ENCODE measurements around the gene AKR1C2.
"Not testable (repeated sequence)": the region's sequence is repeated elsewhere in the genome, so short reads cannot be mapped to it uniquely, and the experiment has no call there.

Gene AKR1C2

DNA sequence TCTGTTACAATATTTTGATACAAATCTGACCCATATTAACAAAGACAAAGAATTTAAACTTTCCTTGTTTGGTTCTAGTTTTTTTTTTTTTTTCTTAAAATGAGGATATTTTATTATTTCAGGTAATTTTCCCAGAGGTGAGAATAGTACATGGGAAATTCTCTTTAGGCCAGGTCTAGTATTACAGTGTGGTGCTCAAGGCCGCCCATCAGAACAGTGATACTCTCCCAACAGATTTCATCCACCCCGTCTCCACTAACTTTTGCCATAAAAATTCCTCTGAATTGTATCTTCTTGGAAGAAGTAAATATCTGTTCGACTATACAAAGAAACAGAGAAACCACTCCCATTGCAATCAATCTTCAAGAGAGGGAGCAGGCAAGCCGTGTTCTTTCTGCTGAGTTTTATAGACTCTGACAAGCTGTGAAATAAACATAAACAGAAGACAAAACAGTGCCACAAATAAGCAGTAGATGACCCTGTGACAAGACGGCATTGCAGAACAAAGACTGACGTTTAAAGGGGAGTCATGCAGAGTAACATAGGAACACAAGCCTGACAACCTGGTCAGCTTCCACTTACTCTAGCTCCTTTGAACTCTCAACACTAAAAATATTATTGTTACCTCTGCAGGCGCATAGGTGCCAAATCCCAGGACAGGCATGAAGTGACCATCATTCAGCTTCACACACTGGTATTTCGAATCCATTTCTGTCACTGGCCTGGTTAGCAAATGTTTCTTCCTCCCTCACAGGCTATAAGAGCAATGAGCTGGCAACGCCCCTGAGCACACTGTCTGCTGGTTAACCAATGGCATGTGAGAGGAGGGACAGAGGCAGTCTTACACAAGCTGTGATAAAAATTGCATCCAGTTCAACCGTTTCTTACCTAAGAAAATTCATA, at the start of gene AKR1C2:
Gene AKR1C2 (minus strand): TSS at position 731 of the 903 bp plus-strand sequence. CDS start 22 bp downstream, at position 709.
- not testable (repeated sequence) for DNase-seq

DNA sequence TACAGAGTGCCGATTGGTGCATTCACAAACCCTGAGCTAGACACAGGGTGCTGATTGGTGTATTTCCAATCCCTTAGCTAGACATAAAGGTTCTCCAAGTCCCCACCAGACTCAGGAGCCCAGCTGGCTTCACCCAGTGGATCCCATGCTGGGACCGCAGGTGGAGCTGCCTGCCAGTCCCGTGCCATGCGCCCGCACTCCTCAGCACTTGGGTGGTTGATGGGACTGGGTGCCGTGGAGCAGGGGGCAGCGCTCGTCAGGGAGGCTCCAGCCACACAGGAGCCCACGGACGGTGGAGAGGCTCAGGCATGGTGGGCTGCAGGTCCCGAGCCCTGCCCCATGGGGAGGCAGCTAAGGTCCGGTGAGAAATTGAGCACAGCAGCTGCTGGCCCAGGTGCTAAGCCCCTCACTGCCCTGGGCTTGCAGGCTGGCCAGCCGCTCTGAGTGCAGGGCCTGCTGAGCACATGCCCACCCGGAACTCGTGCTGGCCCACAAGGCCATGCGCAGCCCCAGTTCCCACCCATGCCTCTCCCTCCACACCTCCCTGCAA, 49.4 kb upstream of the AKR1C2 start:
- not testable (repeated sequence) for DNase-seq

DNA sequence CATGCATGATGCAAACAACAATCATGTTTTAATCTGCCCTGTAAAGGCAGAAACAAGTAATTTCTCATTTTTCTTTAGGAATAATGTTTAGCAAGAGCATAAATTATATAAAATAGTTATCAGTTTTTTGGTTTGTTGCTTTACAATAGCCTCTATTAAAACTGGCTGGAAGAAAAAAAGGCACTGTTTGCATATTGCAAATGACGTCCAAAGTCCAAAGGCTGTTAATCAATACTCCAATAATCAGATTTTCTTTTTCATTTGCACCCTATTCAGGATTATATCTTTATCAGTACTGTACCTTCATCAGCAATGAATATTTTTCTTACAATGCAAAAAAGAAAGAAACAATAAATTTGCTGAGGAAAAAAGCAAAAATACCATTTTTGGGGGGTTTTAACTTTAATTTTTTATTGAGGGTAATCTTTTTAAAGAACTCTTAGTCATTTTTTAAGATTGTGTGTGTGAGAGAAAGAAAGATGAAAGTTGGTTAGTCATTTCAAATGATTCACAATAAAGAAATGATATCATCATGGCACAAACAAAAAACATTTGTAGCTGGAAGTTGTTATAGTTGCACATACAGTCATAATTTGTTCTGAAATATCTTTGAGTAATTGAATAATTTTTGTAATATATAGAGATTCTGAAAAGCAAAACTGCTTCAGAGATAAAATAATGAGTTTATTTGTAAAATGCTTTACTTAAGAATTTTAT, 44.4 kb upstream of the AKR1C2 start:
- DNase-seq = no peak

DNA sequence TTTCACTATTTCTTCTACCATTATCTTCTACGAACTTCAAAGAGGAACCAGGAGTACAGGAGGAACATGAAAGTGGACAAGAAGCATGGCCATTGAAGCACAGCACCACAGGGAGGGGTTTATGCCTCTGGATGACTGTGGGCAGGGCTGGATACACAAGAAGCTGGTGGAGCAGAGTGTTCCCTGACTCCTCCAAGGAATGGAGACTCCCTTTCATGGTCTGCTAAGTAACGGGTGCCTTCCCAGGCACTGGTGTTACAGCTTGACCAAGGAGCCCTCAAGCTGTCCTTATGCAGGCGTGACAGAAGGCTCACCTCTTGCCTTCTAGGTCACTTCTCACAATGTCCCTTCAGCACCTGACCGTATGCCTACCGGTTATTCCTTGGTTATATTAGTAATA, 43.4 kb upstream of the AKR1C2 start:
- DNase-seq = not testable (repeated sequence)

DNA sequence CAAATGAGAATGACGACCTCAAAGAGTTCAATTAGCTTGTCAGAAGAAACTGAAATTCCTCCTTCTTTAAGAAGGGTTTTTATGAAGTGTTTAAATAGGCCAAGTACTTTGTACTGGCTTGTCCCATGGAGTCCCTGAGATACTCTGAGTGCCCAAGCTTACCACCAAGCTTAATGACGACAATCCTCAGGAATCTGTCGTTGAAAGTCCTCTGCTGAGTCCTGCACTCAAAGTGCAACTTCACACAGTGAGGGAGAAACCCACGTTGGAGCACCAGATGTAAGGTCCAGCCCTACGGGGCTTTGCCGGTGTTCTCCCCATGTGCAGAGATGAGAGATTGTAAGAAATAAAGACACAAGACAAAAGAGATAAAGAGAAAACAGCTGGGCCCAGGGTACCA, 42.8 kb upstream of the AKR1C2 start:
- no peak for DNase-seq

DNA sequence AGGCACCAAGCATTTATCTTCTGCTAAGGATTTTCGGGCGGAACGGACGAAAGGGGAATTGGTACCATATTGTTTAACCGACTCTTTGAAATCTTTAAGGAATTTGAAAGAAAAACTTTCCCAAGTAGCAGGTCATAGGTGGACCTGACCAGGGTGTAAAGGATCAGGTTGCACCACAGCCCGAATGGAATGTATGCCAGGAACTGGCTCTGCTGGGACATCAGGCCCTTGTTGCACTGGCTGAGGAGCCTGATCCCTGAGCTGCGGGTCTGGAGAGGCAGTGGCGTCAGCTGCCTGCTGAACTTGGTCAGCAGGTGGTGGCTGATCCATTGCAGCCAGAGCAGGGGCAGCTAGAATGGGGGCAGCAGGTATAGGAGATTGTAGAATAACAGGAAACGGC, 41.4 kb upstream of the AKR1C2 start:
- no peak for DNase-seq

DNA sequence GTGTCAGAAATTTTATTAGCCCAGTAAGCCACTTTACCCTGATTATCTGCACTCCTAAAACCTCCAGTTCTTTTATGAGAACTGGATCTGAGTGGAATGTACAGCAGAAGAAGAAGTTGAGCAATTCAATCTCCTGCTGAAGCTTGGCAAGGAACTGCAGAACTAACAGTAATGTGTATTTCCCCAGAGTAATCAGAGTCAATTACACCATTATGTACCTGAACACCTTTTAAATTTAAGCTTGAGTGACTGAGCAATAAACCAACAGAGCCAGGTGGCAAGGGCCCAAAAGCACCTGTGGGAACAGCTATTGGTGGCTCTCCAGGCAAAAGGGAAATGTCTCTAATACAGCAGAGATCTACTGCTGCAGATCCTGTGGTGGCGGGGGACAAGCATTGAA, 40.1 kb upstream of the AKR1C2 start:
- no peak for DNase-seq

DNA sequence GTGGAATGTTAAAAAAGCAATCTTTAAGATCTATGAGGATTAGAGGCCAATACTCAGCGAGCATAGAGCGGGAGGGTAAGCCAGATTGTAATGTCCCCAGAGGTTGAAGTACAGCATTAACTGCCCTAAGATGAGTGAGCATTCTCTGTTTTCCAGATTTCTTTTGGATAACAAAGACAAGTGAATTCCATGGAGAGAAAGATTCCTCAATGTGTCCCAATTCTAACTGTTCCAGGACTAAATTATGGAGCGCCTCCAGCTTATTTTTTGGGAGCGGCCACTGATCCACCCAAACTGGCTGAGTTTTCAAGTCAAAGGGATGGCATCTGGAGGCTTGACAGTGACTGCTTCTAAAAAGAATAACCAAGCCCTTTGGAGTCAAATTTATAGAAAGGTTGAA, 39.3 kb upstream of the AKR1C2 start:
- no peak for DNase-seq

DNA sequence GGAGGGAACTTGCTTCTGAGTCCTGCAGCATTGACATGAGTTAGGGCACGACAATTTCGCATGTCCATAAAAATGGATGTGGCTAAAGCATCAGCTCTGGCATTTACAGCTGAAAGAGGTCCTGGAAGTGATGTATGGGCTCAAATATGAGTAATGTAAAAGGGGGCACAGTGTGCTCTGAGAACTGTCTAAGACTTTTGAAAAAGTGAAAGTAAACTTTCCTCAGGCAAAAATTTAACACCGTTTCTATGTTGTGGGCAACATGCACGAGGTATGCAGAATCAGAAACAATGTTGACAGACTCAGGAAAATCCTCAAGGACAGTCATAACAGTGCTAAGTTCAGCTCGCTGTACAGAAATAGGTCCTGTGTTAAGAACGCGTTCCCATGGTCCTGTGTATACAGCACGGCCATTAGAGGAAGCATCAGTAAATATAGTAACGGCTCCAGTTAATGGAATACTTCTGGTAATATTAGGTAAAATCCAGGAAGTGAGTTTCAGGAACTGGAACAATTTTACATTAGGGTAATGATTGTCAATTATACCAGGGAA, 37.9 kb upstream of the AKR1C2 start:
- no peak for DNase-seq

DNA sequence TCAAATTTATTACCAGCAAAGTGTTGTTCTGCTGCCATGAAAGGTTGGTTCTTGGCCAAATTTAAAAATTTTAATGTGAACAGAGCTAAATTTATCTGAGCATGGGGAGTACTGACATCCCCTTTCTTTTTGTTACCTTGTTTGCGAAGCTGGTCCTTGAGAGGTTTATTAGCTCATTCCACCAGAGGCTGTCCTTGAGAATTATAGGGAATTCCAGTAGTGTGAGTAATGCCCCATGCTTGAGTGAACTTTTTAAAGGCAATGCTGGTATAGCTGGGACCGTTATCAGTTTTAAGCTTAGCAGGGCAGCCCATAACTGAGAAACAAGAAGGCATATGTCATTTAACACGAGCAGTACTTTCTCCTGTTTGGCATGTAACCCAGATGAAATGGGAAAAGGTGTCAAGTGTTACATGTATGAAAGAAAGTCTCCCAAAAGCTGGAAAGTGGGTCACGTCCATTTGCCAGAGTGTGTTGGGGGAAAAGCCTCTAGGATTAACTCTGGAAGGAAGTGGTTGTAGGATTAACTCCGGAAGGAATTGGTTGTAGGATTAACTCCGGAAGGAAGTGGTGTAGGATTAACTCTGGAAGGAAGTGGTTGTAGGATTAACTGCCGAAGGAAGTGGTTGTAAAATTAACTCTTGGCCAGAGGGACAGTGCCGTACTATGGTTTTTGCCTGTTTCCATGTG, 37.3 kb upstream of the AKR1C2 start:
- no peak for DNase-seq

DNA sequence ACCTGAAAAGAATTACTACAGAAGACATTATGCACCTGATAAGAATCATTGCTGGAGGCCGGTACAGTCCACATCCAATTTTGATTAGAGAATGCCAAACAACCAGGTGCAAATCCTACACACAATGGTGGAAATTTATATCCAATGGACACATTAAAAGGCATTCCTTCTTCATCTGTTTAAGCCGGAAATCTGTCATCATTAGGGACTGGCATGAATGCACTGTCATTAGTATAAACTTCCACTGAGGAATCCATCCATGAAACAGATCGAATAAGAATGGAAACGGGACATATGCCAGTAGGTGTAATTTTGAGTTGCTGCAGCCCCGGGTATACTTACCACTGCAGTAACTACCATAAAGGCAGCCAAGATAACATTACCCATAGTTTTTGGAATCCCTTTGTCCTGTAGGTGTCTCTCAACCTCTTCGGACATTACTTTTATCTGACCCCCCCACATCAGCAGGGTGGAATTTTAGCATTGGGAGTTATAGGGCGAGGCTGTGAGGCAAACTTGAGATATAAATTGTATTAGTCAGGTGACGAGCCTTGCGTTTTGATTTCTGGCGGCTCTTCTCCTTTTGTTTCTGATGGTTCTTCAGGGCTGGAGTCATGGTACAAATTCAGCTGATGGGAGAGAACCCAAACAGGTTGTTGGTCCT, 36.5 kb upstream of the AKR1C2 start:
- no peak for DNase-seq

DNA sequence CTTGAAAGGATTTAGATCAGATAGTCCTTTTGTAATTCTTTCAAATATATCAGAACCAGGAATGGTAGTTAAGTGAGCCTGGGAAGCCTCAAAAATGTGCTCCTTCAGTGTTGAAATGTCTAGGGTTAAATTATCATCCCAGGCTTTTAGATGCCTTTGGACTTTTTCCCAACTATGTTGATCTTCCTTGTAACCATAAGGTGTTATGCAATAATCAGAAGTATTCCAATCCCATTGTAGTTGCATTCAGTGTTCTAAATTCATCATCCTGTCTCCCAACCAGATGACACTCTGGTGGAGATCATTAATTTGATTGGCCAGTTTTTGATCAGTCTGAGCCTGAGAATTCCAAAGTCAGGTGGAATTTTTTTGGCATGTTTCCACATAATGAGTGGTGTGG, 35.1 kb upstream of the AKR1C2 start:
- DNase-seq = no peak

DNA sequence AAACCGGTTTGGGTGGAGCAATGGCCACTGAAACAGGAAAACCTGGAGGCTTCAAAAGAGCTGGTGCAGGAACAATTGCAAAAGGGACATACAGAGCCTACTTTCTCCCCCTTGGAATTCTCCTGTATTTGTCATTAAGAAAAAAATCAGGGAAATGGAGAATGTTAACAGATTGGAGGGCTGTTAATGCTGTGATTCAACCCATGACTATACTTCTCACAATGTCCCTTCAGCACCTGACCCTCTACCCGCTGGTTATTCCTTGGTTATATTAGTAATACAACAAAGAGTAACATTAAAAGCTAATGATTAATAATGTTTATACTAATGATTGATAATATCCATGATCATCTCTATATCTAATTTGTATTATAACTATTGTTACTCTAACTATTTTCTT, 34.4 kb upstream of the AKR1C2 start:
- DNase-seq = no peak

DNA sequence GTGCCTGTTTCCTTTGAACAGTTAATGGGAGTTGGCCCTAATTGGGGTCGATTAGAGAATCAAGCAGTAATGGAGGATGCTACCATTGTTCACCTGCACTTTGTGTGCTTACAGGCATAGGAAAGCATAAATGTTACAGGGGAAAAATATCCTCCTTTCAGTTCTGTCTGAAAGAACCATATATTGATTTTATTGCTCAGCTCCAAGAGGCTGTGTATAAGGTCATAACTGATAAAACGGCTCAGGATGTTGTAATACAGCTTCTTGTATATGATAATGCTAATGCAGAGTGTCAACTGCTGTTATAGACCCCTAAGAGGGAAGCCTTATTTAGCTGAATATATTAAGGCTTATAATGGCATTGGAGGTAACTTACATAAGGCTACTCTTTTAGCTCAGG, 32.9 kb upstream of the AKR1C2 start:
- no peak for DNase-seq

DNA sequence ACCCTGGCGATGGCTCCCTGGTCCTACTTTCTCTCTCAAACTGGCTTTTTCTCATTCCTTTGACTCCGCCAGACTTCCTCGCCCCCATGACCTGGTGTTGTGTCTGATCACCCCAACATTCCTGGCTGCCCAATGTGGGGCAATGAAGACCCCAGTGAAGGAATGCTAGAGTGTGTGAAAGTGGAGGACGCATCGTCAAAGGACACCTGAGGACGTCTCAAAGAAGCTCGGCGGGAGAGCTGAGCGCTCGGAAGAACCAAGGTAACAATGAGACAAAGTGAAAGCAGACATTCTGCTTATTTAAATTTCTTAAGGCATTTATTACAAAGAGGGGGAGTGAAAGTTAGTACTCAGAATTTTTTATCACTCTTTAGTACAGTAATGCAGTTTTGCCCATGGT, 31.7 kb upstream of the AKR1C2 start:
- DNase-seq = no peak

DNA sequence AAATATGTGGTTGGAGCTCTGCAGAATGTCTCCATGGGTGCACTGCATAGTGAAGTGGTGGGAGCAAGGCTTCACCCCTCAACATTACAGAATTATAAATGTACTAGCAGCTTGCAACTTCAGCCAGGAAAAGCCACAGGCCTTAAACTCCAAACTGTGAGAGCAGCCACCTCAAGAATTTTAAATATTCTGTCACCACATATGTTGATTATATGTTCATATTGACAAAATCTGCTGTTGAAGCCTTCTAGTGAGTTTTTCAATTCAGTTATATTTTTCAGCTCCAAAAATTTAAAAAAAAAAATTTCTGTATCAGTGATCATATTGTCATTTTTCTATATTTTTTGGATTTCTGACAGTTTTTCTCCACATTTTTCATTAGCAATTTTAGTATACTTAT, 30.9 kb upstream of the AKR1C2 start:
- no peak for DNase-seq

DNA sequence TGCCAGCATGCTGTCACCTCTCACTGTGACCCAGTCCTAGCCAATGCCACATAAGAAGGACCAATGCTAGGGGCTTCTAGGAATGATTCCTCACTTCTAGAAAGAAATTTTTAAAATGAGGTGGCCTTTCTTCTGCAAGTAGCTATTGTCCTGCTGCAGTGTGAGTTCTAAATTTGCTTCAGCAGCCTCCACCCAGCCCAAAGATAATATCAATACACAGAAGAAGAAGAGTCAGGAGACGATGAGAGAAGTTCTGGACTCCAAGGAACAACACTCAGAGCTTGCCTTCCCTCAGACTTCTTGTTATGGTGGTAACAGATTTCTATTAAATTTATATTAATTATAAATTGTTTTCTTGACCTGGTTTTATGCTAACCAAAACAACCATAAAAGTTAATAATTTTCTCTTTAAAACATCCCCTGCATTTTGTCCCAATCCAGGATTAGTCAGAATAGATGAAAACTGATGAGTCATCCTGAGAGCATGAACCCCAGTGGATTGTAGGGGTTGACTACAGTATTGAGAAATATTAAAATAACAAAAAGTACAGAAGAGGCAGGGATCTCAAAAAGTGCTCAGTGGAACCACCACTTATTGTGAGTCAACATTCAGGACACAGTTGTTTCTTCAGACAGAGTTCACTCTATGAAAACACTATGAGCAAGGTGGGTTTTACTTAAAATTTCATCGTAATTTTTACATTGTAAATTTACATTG, 29.6 kb upstream of the AKR1C2 start:
- DNase-seq = no peak

DNA sequence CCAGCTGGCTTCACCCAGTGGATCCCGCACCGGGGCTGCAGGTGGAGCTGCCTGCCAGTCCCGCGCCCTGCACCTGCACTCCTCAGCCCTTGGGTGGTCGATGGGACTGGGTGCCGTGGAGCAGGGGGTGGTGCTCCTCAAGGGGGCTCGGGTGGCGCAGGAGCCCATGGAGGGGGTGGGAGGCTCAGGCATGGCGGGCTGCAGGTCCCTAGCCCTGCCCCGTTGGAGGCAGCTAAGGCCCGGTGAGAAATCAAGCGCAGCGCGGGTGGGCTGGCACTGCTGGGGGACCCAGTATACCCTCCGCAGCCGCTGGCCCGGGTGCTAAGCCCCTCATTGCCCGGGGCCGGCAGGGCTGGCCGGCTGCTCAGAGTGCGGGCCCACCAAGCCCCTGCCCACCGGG, 28.8 kb upstream of the AKR1C2 start:
- not testable (repeated sequence) for DNase-seq

DNA sequence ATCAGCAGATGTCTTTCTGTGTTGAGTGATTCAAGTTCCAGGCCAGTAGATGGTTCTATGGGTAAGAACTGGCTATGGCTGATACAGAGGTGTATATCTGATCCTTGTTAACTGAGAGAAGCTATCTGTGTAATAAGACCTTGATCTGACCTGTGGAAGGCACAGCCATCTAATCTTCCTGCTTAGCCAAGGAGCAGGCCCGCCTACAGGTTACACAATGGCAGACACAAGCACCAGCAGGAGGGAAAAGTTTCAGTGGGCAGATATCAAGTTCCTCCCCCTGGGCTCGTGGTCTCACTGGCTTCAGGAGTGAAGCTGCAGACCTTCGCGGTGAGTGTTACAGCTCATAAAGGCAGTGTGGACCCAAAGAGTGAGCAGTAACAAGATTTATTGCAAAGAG, 27.9 kb upstream of the AKR1C2 start:
- DNase-seq = not testable (repeated sequence)

DNA sequence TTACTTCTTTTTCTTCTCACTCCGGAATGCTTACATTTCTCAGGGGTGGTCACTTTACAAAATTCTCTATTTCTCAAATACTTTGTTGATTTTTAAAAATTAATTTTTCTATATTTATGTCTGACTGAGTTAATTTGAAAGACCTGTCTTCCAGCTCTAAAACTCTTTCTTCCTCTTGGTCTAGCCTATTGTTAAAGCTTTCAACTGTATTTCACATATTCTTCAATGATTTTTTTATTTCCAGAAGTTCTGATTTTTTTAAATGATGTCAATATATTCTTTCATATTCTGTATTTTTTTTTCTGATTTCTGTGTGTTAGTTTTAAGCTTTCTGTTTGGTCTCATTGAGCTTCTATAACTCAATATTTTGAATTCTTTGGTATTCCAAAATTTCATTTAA, 27.3 kb upstream of the AKR1C2 start:
- no peak for DNase-seq

DNA sequence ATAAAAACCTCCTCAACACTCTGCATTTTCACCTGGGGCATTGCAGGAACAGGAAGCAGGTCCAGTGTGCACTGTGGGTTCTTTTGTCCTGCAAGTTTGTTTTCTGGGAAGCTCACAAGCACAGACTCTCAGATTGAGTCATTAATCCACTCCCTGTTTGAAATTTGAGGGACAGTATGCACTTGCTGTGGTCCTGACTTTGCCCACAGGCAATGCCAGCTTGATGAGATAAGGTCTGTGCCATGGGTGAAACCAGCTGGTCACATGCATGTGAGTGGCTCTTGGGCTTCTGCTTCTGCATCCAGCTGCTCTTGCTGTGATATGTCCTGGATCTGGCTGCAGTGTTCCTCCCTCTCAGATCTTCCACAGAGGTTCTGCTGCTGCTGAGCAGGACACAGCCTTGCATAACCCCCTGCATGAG, 21.8 kb upstream of the AKR1C2 start:
- DNase-seq = not testable (repeated sequence)
